Muscle of back (tissue), 11 donors: Measurements from ENCODE around the gene PPP1R36. TPM values are rescaled to one million over a fixed set of nuclear protein-coding genes. Genes with fewer than 3 reads are reported as not detected.
"Not testable (repeated sequence)": the region's sequence is repeated elsewhere in the genome, so short reads cannot be mapped to it uniquely, and the experiment has no call there.

Experiments used
- DNase-seq, 3 donors: peaks; one replicate each; pipeline versions ENCODE4 v3.0.0 to v3.0.0-alpha.2; 2013
- polyA plus RNA-seq, 10 donors: library from polyadenylated mRNA; unstranded; fragments of 120-200 nt; gene quantifications; one replicate each; pipeline ENCODE4 v1.2.1, GENCODE V29; 2013; ENCODE audit not compliant: insufficient read length in 10 of 10

The PPP1R36 gene
- polyA plus RNA-seq, 10 donors: 0.13 to 0.56 (median 0.33) TPM; not detected in 3

GRCh38 chr14:64517667-64518066 is 32.1 kb upstream of the PPP1R36 start:
- DNase-seq: not testable (repeated sequence)

- DNase-seq: no peak
Measured at GRCh38 chr14:64518229-64518628, 31.5 kb upstream of the PPP1R36 start.

- no peak for DNase-seq
Measured at GRCh38 chr14:64520699-64521098, 29.1 kb upstream of the PPP1R36 start.

GRCh38 chr14:64522591-64523355 is 27.0 kb upstream of the PPP1R36 start:
- DNase-seq: no peak

- DNase-seq: no peak
Measured at GRCh38 chr14:64525354-64525753, 24.4 kb upstream of the PPP1R36 start.

- DNase-seq: no peak
Measured at GRCh38 chr14:64531567-64531966, 18.2 kb upstream of the PPP1R36 start.

- DNase-seq: no peak
Measured at GRCh38 chr14:64536488-64537245, 13.1 kb upstream of the PPP1R36 start.

GRCh38 chr14:64540208-64541202 is 9.3 kb upstream of the PPP1R36 start, which contains the start of gene HSPA2:
HSPA2 (plus strand) TSS chr14:64540741; CDS start chr14:64540850, 109 bp downstream.
- DNase-seq: peak; percentile 96 to 100 (median 99)

- peak in 1 of 3 donors; percentile 76 for DNase-seq
Measured at GRCh38 chr14:64541261-64541971, 8.3 kb upstream of the PPP1R36 start.

- DNase-seq: peak in 1 of 3 donors; percentile 60
Measured at GRCh38 chr14:64541972-64542835, 7.6 kb upstream of the PPP1R36 start.

- peak in 1 of 3 donors; percentile 31 for DNase-seq
Measured at GRCh38 chr14:64542836-64543201, 6.9 kb upstream of the PPP1R36 start.

- no peak for DNase-seq
Measured at GRCh38 chr14:64544607-64545312, 5.0 kb upstream of the PPP1R36 start.

- no peak for DNase-seq
Measured at GRCh38 chr14:64549016-64549415, 745 bp upstream of the PPP1R36 start.

- no peak for DNase-seq
Measured at GRCh38 chr14:64550621-64551333, 1.0 kb downstream of the PPP1R36 start.

- no peak for DNase-seq
Measured at GRCh38 chr14:64554556-64554955, 4.8 kb downstream of the PPP1R36 start.

- DNase-seq: peak in 1 of 3 donors; percentile 59
Measured at GRCh38 chr14:64556526-64556925, 6.8 kb downstream of the PPP1R36 start.

GRCh38 chr14:64558216-64558615 is 8.5 kb downstream of the PPP1R36 start:
- DNase-seq: not testable (repeated sequence)

- DNase-seq: no peak
Measured at GRCh38 chr14:64561631-64562030, 11.9 kb downstream of the PPP1R36 start.

GRCh38 chr14:64562436-64562835 is 12.7 kb downstream of the PPP1R36 start:
- DNase-seq: no peak
